Naive thymus-derived CD4-positive, alpha-beta T cell (primary cell): ENCODE measurements around the gene GRIA3. TPM values are rescaled to one million over a fixed set of nuclear protein-coding genes. Genes with fewer than 3 reads are reported as not detected.

Experiments used
- ATAC-seq: fragments of 150-1000 bp; cut with Tn5 transposase; 2 replicates; pipeline ENCODE4 v1.10.0; 2021; ENCODE audit warnings: mild to moderate bottlenecking, moderate library complexity
- CTCF ChIA-PET: fragments of 350-600 bp; sonication (Branson Sonifier 250); formaldehyde crosslinking; loops from one replicate; lab custom pipeline; 2021; ENCODE audit warnings: antibody characterized with exemption; lab: Charles Lee
- POLR2A ChIA-PET: fragments of 350-600 bp; sonication (Branson Sonifier 250); formaldehyde crosslinking; loops from one replicate; lab custom pipeline; 2021; ENCODE audit warnings: antibody characterized with exemption, inconsistent platforms; lab: Charles Lee
- DNase-seq, 9 donors: peaks; one replicate each; pipeline versions ENCODE4 v3.0.0 to v3.0.0-alpha.2; 2020 to 2022; ENCODE audit warnings: mixed read lengths in 1 of 9
- H3K27ac ChIP-seq: one replicate; pipeline ENCODE4 v1.7.0; 2013; ENCODE audit warnings: mild to moderate bottlenecking, low read depth, low read length, moderate library complexity
- H3K27me3 ChIP-seq, 2 donors: one replicate each; pipeline ENCODE4 v1.7.0; 2013; ENCODE audit warnings: low read length in 2 of 2, mild to moderate bottlenecking in 2 of 2, moderate library complexity in 2 of 2; ENCODE audit not compliant: control insufficient read depth in 2 of 2, insufficient read depth in 2 of 2
- H3K36me3 ChIP-seq, 3 experiments: 1 replicate in 2 of 3; 2 replicates in 1 of 3; pipeline ENCODE4 v1.7.0; 2013; ENCODE audit warnings: low read length in 3 of 3, mild to moderate bottlenecking in 3 of 3, moderate library complexity in 1 of 3; ENCODE audit not compliant: insufficient read depth in 3 of 3, control insufficient read depth in 2 of 3
- H3K4me1 ChIP-seq, 2 donors: one replicate each; pipeline ENCODE4 v1.7.0; 2013; ENCODE audit warnings: low read length in 2 of 2, mild to moderate bottlenecking in 2 of 2, moderate library complexity in 1 of 2; ENCODE audit not compliant: control insufficient read depth in 2 of 2, insufficient read depth in 2 of 2
- H3K4me3 ChIP-seq: 2 replicates; pipeline ENCODE4 v1.7.0; 2013; ENCODE audit warnings: mild to moderate bottlenecking, low read length
- H3K9me3 ChIP-seq, 3 experiments: 1 replicate in 2 of 3; 2 replicates in 1 of 3; pipeline ENCODE4 v1.7.0; 2013; ENCODE audit warnings: low read length in 3 of 3; ENCODE audit not compliant: control insufficient read depth in 2 of 3
- H3K27ac Mint-ChIP-seq, 9 donors: one replicate each; pipeline ENCODE4 v1.8.0; 2020 to 2022; ENCODE audit warnings: mixed read lengths in 9 of 9, mild to moderate bottlenecking in 8 of 9, moderate library complexity in 5 of 9, inconsistent platforms in 2 of 9
- H3K27me3 Mint-ChIP-seq, 5 donors: one replicate each; pipeline ENCODE4 v1.8.0; 2021 to 2022; ENCODE audit warnings: mixed read lengths in 5 of 5, mild to moderate bottlenecking in 1 of 5
- H3K36me3 Mint-ChIP-seq, 5 donors: one replicate each; pipeline ENCODE4 v1.8.0; 2020 to 2022; ENCODE audit warnings: mixed read lengths in 5 of 5, mild to moderate bottlenecking in 3 of 5, inconsistent platforms in 1 of 5
- H3K4me1 Mint-ChIP-seq, 7 donors: one replicate each; pipeline ENCODE4 v1.8.0; 2020 to 2022; ENCODE audit warnings: mixed read lengths in 7 of 7, mild to moderate bottlenecking in 3 of 7, inconsistent platforms in 1 of 7
- H3K4me3 Mint-ChIP-seq, 10 donors: one replicate each; pipeline ENCODE4 v1.8.0; 2020 to 2022; ENCODE audit warnings: mild to moderate bottlenecking in 10 of 10, mixed read lengths in 10 of 10, moderate library complexity in 6 of 10, inconsistent platforms in 2 of 10
- H3K9me3 Mint-ChIP-seq, 11 donors: one replicate each; pipeline ENCODE4 v1.8.0; 2020 to 2022; ENCODE audit warnings: mixed read lengths in 11 of 11, mild to moderate bottlenecking in 4 of 11, inconsistent platforms in 1 of 11, moderate library complexity in 1 of 11
- intact Hi-C, 2 donors: fragments of 100-400 bp; cut with micrococcal nuclease; formaldehyde crosslinking; loops; one replicate each; pipeline ENCODE4 v1.15.1; 2023
- polyA plus RNA-seq, 2 donors: library from polyadenylated mRNA; unstranded; fragments of 300-500 nt; fragmentation: Illumina TruSeq; gene quantifications; one replicate each; pipeline ENCODE4 v1.2.3, GENCODE V29; 2021
- total RNA-seq, 6 experiments: library from RNA in 5 of 6; stranded (reverse) in 5 of 6; gene quantifications; 1 replicate in 5 of 6; 2 replicates in 1 of 6; pipeline ENCODE4 v1.2.3 and lab custom pipeline; 2021 to 2026

GRIA3 gene
- total and polyA plus RNA-seq, 7 experiments from 2014 or later = not detected

DNA sequence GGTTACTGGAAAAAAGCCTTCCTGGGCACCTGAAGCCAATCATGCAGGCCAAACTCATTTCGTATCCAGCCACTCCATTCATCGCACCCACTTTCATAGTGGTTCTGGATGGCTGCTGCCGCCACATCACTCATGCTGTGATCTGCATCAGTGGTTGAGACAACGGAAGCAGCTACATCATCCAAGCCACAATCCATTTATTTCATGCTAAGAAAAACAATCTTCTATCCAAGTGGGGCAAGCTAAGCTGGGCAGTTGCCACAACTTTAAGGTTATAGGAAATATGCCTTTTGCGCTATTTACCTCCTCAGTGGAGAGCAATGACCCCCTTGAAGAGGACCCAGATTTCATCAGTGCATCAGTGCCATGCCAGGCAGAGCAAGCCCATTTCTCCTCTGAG lies 124.6 kb downstream of the GRIA3 start:
- ATAC-seq (no peak), DNase-seq (no peak)
- Histone ChIP-seq H3K4me3 (no peak overlapping the region), H3K27me3 (no peaks in the 10 kb centered on the region), H3K9me3 (no peaks in the 10 kb centered on the region), H3K36me3 (no peaks in the 10 kb centered on the region), H3K27ac (no peak overlapping the region), H3K4me1 (no peaks in the 10 kb centered on the region)
- Mint-ChIP-seq H3K27ac (no peak overlapping the region), H3K4me1 (no peaks in the 10 kb centered on the region), H3K9me3 (peaks cover 0 to 3% (median 0%) of the 10 kb centered on the region in 11 donors), H3K36me3 (no peaks in the 10 kb centered on the region), H3K4me3 (no peak overlapping the region), H3K27me3 (no peaks in the 10 kb centered on the region)
- ChIA-PET CTCF (no interaction called here), POLR2A (no interaction called here)
- intact Hi-C loops = no loop called here

- Mint-ChIP-seq H3K4me1 (no peaks in the 10 kb centered on the region), H3K27me3 (peaks cover 0 to 5% (median 0%) of the 10 kb centered on the region in 5 donors), H3K9me3 (peaks cover 0 to 3% (median 0%) of the 10 kb centered on the region in 11 donors), H3K36me3 (no peaks in the 10 kb centered on the region), H3K27ac (no peak overlapping the region), H3K4me3 (no peak overlapping the region)
- intact Hi-C loops = no loop called here
- no peaks in the 10 kb centered on the region for H3K4me1 ChIP-seq
- CTCF ChIA-PET = no interaction called here
- no peaks in the 10 kb centered on the region for H3K27me3 ChIP-seq
- H3K27ac ChIP-seq = no peak overlapping the region
- DNase-seq (no peak), ATAC-seq (no peak)
- H3K36me3 ChIP-seq = no peaks in the 10 kb centered on the region
- no peaks in the 10 kb centered on the region for H3K9me3 ChIP-seq
- H3K4me3 ChIP-seq = no peak overlapping the region
- POLR2A ChIA-PET = no interaction called here
Measured at GRCh38 chrX:123310112-123310511, 126.0 kb downstream of the GRIA3 start.

DNA sequence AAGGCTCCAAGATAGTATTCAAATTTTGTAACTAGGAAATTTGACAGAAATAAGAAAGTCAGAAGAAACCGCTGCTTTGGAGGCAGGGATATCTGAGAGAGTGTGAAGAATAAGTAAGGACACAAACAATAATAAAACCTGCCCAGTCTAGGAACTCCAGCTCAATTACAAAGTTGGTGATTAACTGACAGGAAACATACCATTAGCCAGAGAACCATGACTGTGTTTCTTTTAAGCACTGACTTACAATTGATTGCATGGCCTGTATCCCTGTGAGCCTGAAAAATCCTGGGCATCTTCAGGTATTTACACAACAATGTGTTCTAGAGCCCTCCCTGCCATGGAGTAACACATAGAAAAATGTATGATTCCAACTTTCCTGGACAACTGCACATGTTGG lies 127.4 kb downstream of the GRIA3 start:
- Histone ChIP-seq H3K36me3 (no peaks in the 10 kb centered on the region), H3K4me1 (no peaks in the 10 kb centered on the region), H3K4me3 (no peak overlapping the region), H3K27ac (no peak overlapping the region), H3K27me3 (no peaks in the 10 kb centered on the region), H3K9me3 (no peaks in the 10 kb centered on the region)
- Mint-ChIP-seq H3K27me3 (peaks cover 0 to 5% (median 0%) of the 10 kb centered on the region in 5 donors), H3K27ac (no peak overlapping the region), H3K4me1 (no peaks in the 10 kb centered on the region), H3K9me3 (no peaks in the 10 kb centered on the region), H3K36me3 (no peaks in the 10 kb centered on the region), H3K4me3 (no peak overlapping the region)
- intact Hi-C loops = no loop called here
- CTCF ChIA-PET = no interaction called here
- DNase-seq = no peak
- no peak for ATAC-seq
- POLR2A ChIA-PET = no interaction called here

- no peak for DNase-seq
- no peak overlapping the region for H3K27ac Mint-ChIP-seq
- ChIA-PET CTCF (no interaction called here), POLR2A (no interaction called here)
- Histone ChIP-seq H3K9me3 (no peaks in the 10 kb centered on the region), H3K4me3 (no peak overlapping the region), H3K36me3 (no peaks in the 10 kb centered on the region), H3K27ac (no peak overlapping the region), H3K27me3 (no peaks in the 10 kb centered on the region), H3K4me1 (no peaks in the 10 kb centered on the region)
- H3K9me3 Mint-ChIP-seq = no peaks in the 10 kb centered on the region
- peaks cover 0 to 5% (median 0%) of the 10 kb centered on the region in 5 donors for H3K27me3 Mint-ChIP-seq
- H3K4me3 Mint-ChIP-seq = no peak overlapping the region
- no peaks in the 10 kb centered on the region for H3K36me3 Mint-ChIP-seq
- ATAC-seq = no peak
- intact Hi-C loops = no loop called here
- no peaks in the 10 kb centered on the region for H3K4me1 Mint-ChIP-seq
Measured at GRCh38 chrX:123313486-123313885, 129.4 kb downstream of the GRIA3 start.

DNA sequence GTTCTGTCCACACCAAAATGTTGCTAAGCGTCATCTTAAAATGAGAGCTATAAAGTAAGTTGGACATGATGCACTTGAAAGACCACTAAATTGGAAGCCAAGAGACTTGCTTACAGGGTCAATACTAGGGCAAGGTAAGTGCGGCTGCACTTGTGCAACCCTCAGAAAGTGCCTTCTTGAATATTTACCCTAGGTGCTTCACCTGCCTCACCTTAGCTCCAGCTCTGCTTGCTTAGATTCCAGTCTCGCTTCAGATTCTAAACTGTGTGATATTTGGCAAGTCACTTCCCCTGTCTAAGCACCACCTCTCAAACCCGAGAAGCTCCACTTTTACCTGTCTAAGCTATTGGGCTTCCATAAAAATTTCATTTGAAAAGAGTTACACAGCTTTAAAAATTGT lies 136.5 kb downstream of the GRIA3 start:
- H3K4me1 ChIP-seq = no peaks in the 10 kb centered on the region
- no peak overlapping the region for H3K4me3 Mint-ChIP-seq
- H3K9me3 Mint-ChIP-seq = peaks cover 0 to 1% (median 0%) of the 10 kb centered on the region in 11 donors
- no peak overlapping the region for H3K27ac Mint-ChIP-seq
- H3K27ac ChIP-seq = no peak overlapping the region
- no peaks in the 10 kb centered on the region for H3K36me3 Mint-ChIP-seq
- DNase-seq = no peak
- peaks cover 0 to 4% (median 0%) of the 10 kb centered on the region in 5 donors for H3K27me3 Mint-ChIP-seq
- H3K4me1 Mint-ChIP-seq = no peaks in the 10 kb centered on the region
- no peaks in the 10 kb centered on the region for H3K36me3 ChIP-seq
- ATAC-seq = no peak
- no peaks in the 10 kb centered on the region for H3K27me3 ChIP-seq
- ChIA-PET CTCF (no interaction called here), POLR2A (interaction anchor here (0.5 kb wide), 1 partner anchor 14 kb away, joined by 3 read pairs; no protein-coding TSS in a partner anchor)
- no peaks in the 10 kb centered on the region for H3K9me3 ChIP-seq
- no peak overlapping the region for H3K4me3 ChIP-seq
- intact Hi-C loops = no loop called here

- no peak overlapping the region for H3K4me3 ChIP-seq
- intact Hi-C loops = no loop called here
- ChIA-PET CTCF (no interaction called here), POLR2A (no interaction called here)
- H3K27ac ChIP-seq = no peak overlapping the region
- H3K27me3 ChIP-seq = no peaks in the 10 kb centered on the region
- Mint-ChIP-seq H3K4me1 (no peaks in the 10 kb centered on the region), H3K36me3 (no peaks in the 10 kb centered on the region), H3K27me3 (peaks cover 0 to 4% (median 0%) of the 10 kb centered on the region in 5 donors), H3K27ac (no peak overlapping the region), H3K4me3 (no peak overlapping the region), H3K9me3 (peaks cover 0 to 3% (median 0%) of the 10 kb centered on the region in 11 donors)
- no peak for ATAC-seq
- H3K4me1 ChIP-seq = no peaks in the 10 kb centered on the region
- H3K36me3 ChIP-seq = no peaks in the 10 kb centered on the region
- no peak for DNase-seq
- H3K9me3 ChIP-seq = no peaks in the 10 kb centered on the region
Measured at GRCh38 chrX:123322536-123322935, 138.5 kb downstream of the GRIA3 start.

DNA sequence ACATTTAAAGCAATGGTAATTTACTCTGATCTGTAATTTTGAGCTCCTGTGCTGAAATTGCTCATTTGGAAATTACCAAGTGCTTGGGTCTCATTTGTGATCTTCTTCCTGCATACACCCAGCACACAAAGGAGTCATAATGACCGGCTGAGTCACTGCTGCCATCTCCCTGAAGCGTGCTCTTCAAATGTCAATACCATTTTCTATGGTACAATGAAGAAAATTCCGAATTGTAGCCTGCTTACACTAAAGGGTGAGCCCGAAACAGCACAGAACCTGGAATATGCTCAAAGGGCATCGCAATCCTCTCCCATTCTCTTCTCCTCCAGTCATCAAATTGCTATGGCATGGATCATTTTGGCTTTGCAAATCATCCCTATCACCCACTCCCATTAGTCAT lies 140.5 kb downstream of the GRIA3 start:
- H3K9me3 ChIP-seq = no peaks in the 10 kb centered on the region
- CTCF ChIA-PET = no interaction called here
- H3K4me1 ChIP-seq = no peaks in the 10 kb centered on the region
- Mint-ChIP-seq H3K27ac (no peak overlapping the region), H3K4me3 (no peak overlapping the region), H3K27me3 (peaks cover 0 to 4% (median 0%) of the 10 kb centered on the region in 5 donors), H3K4me1 (no peaks in the 10 kb centered on the region), H3K36me3 (no peaks in the 10 kb centered on the region), H3K9me3 (peaks cover 0 to 3% (median 0%) of the 10 kb centered on the region in 11 donors)
- no peak for DNase-seq
- no peak overlapping the region for H3K27ac ChIP-seq
- POLR2A ChIA-PET = no interaction called here
- intact Hi-C loops = no loop called here
- H3K36me3 ChIP-seq = no peaks in the 10 kb centered on the region
- H3K4me3 ChIP-seq = no peak overlapping the region
- no peak for ATAC-seq
- no peaks in the 10 kb centered on the region for H3K27me3 ChIP-seq
